ENCODE measurements around the gene LTBR.

LTBR gene

GRCh38 chr12:6393109-6393508 lies 9.1 kb downstream of the LTBR start:
- Histone ChIP-seq H3K4me1 (ENCODE audit: control insufficient read depth, insufficient read depth, low read length) (no peaks in the 10 kb centered on the region), H3K4me3 (ENCODE audit: low read depth, low read length) (no peak overlapping the region), H3K27ac (ENCODE audit: extremely low read depth, low read depth, low read length) (no peak overlapping the region), H3K36me3 (ENCODE audit: control insufficient read depth in 2 of 2, insufficient read depth in 1 of 2, low read length in 2 of 2) (no peaks in the 10 kb centered on the region), H3K9me3 (ENCODE audit: control insufficient read depth, insufficient read depth, low read depth, low read length) (no peaks in the 10 kb centered on the region)
- POLR2A ChIA-PET: interaction anchor here (0.5 to 1.1 kb wide), 2 partner anchors 10 to 77 kb away, joined by 4 read pairs; partner anchors contain the start of gene VAMP1
- CTCF ChIA-PET: interaction anchor here (1.0 to 1.5 kb wide), 2 partner anchors 27 to 66 kb away, joined by 3 to 9 read pairs; no protein-coding TSS in a partner anchor
- TF ChIP-seq ZNF785 (tag by site-specific recombination; IDR thresholded peaks at IDR 0.05) (no peak), ZNF148 (tag by site-specific recombination; IDR thresholded peaks at IDR 0.05; ENCODE audit: borderline replicate concordance) (no peak), ZNF266 (tag by site-specific recombination; IDR thresholded peaks at IDR 0.05; ENCODE audit: low read depth) (no peak), ZNF169 (tag by site-specific recombination; IDR thresholded peaks at IDR 0.05) (no peak), GFI1B (tag by site-specific recombination; IDR thresholded peaks at IDR 0.05) (0 out of 2 replicates have a peak, but pooled peaks have one; percentile 16), ZNF121 (tag by site-specific recombination; IDR thresholded peaks at IDR 0.05) (peak; percentile 92)

GRCh38 chr12:6394398-6394797 lies 10.4 kb downstream of the LTBR start:
- no peaks in the 10 kb centered on the region for H3K36me3 ChIP-seq (ENCODE audit: control insufficient read depth in 2 of 2, insufficient read depth in 1 of 2, low read length in 2 of 2)
- H3K9me3 ChIP-seq (ENCODE audit: control insufficient read depth, insufficient read depth, low read depth, low read length): no peaks in the 10 kb centered on the region
- TF ChIP-seq ZIC2 (tag by site-specific recombination; IDR thresholded peaks at IDR 0.05) (no peak), MYNN (tag by site-specific recombination; IDR thresholded peaks at IDR 0.05; ENCODE audit: borderline replicate concordance) (no peak), ZXDB (tag by site-specific recombination; IDR thresholded peaks at IDR 0.05) (no peak), ZEB2 (tag by site-specific recombination; IDR thresholded peaks at IDR 0.05) (no peak), ZNF280C (tag by site-specific recombination; IDR thresholded peaks at IDR 0.05) (no peak)
- ChIA-PET POLR2A (interaction anchor here (0.7 kb wide), 1 partner anchor 140 kb away, joined by 3 read pairs; no protein-coding TSS in a partner anchor), CTCF (no interaction called here)
- H3K27ac ChIP-seq (ENCODE audit: extremely low read depth, low read depth, low read length): no peak overlapping the region
- no peaks in the 10 kb centered on the region for H3K4me1 ChIP-seq (ENCODE audit: control insufficient read depth, insufficient read depth, low read length)
- no peak overlapping the region for H3K4me3 ChIP-seq (ENCODE audit: low read depth, low read length)

- Histone ChIP-seq H3K9me3 (ENCODE audit: control insufficient read depth, insufficient read depth, low read depth, low read length) (no peaks in the 10 kb centered on the region), H3K4me1 (ENCODE audit: control insufficient read depth, insufficient read depth, low read length) (no peaks in the 10 kb centered on the region), H3K27ac (ENCODE audit: extremely low read depth, low read depth, low read length) (no peak overlapping the region), H3K4me3 (ENCODE audit: low read depth, low read length) (no peak overlapping the region), H3K36me3 (ENCODE audit: control insufficient read depth in 2 of 2, insufficient read depth in 1 of 2, low read length in 2 of 2) (no peaks in the 10 kb centered on the region)
- CTCF ChIA-PET: no interaction called here
- TF ChIP-seq ZNF654 (tag by site-specific recombination; IDR thresholded peaks at IDR 0.05; ENCODE audit: low read depth) (no peak), ZNF157 (tag by site-specific recombination; IDR thresholded peaks at IDR 0.05) (no peak), MEIS1 (CRISPR knock-in tag; IDR thresholded peaks at IDR 0.05; ENCODE audit: borderline replicate concordance) (no peak), ZNF670 (tag by site-specific recombination; IDR thresholded peaks at IDR 0.05; ENCODE audit: low read depth) (no peak), EGR2 (tag by site-specific recombination; IDR thresholded peaks at IDR 0.05; ENCODE audit: low read depth) (no peak), ZSCAN23 (tag by site-specific recombination; IDR thresholded peaks at IDR 0.05) (no peak)
- POLR2A ChIA-PET: no interaction called here
Observed at GRCh38 chr12:6396031-6396430, 12.1 kb downstream of the LTBR start.
